ENCODE measurements around the gene NUP153.
A peak's percentile ranks its signal among the peaks of the same experiment; 100 is the strongest.
"Not testable (repeated sequence)": the region's sequence is repeated elsewhere in the genome, so short reads cannot be mapped to it uniquely, and the experiment has no call there.

NUP153 gene

DNA sequence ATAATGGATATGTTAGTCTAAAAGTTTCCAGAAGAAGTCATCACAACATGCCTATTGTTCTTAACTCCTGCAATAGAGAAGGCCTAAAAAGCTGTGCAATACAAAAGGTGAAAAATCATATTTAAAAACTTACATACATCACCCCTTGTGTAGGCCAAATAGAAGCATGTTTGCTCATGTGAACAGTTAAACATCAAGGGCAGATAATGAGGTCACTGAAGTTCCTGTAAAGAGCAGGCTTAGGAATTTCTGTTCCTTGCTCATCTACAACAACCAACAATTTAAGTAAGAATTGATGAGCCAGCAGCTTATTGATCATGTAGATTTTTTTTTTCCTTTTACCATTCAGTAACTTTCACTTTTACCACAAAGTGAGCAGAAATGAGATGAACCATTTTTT lies 7.5 kb upstream of the NUP153 start:
- DNase-seq (ENCODE audit: low read depth): peak; percentile 39

GRCh38 chr6:17712576-17712975 lies 5.9 kb upstream of the NUP153 start:
- DNase-seq (ENCODE audit: low read depth): no peak

- peak; percentile 82 for DNase-seq (ENCODE audit: low read depth)
Measured at GRCh38 chr6:17710331-17710730, 3.6 kb upstream of the NUP153 start.

DNA sequence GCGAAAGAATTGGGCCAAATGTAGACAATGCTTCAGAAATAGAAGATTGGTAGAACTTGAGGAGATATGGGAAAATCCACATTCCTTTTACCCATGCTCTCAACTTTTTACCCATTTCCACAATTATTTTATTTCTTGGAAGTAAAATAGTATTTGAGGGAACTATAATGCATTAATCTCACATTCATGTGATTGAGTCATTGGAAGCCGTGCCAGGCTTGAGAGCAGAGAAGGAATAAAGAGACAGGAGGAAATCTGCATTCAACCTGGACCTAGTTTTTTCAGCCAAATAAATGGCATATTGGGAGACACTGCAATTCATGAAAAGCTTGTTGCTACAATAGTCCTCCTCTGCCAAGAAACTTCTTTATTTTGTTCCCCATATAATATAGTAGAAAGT lies 2.8 kb upstream of the NUP153 start:
- DNase-seq (ENCODE audit: low read depth): no peak

DNA sequence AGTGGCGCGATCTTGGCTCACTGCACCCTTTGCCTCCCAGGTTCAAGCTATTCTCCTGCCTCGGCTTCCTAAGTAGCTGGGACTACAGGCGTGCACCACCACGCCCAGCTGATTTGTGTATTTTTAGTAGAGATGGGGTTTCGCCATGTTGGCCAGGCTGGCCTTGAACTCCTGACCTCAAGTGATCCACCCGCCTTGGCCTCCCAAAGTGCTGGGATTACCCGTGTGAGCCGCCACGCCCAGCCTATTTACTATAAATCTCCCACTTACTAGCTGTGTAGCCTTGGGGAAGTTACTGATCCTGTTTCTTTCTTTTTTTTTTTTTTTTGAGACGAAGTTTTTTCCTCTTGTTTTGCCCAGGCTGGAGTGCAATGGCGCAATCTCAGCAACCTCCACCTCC lies 1.3 kb upstream of the NUP153 start:
- not testable (repeated sequence) for DNase-seq (ENCODE audit: low read depth)

- DNase-seq (ENCODE audit: low read depth): no peak
Measured at GRCh38 chr6:17707371-17707651, 586 bp upstream of the NUP153 start.

GRCh38 chr6:17705778-17706579 lies 746 bp downstream of the NUP153 start:
- DNase-seq (ENCODE audit: low read depth): peak; percentile 70

GRCh38 chr6:17705428-17705777 lies 1.3 kb downstream of the NUP153 start:
- peak; percentile 74 for DNase-seq (ENCODE audit: low read depth)

DNA sequence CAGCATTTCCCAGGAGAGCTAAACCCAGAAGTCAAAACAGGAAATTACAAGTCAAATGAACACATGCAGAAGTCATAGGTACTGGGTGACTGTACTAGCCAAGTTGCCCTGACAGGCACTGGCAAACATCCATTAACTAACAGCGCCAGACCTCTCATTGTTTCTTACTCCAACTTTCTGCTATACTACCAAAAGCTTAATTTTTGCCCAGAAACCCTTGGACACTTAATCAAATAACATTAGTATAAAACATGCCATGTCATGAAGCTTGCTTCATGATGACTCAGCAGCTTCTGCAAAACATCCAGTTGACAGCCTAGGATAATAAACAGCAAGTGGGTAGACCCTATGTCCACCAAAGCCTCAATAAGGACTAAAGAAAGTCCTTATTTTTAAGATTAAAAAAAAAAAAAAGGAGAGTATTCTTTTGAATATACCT lies 3.5 kb downstream of the NUP153 start:
- DNase-seq (ENCODE audit: low read depth): peak; percentile 77

GRCh38 chr6:17700421-17701416 lies 6.0 kb downstream of the NUP153 start:
- no peak for DNase-seq (ENCODE audit: low read depth)

GRCh38 chr6:17691925-17692538 lies 14.7 kb downstream of the NUP153 start:
- no peak for DNase-seq (ENCODE audit: low read depth)

DNA sequence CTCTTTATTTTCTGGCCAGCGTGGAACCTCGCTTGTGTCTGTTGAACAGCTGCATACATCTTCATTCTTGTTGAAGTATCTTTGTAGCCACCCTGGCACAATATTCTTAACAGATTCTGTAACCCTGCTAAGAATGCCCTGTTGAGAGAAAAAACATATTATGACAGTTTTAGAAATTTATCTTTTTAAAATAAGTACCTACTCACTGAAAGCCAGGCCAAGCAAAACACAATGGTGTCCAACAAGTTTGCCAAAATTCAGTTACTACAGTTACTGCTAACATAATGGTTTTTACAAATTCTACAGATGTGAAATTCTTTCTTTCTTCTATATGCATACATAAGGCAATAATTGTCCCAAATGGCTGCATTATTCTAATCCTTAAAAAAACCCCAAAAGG lies 18.2 kb downstream of the NUP153 start:
- no peak for DNase-seq (ENCODE audit: low read depth)

DNA sequence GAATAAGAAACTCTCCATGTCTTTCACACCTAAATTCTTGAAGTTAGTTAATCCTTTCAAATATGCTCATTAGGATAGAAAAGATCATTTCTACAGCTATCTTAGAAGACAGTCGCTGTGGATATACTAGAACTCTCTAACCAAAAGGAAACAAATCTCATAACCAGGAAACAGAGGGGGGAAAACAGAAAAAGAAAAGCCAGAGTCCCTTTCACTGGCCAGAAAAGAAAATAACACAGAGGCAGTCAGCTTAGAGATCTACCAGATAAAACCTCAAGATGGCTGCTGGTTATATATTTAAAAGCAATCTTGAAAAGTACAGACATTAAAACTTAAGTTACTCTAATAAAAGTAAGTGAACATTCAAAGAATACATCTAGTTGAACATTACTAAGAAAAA lies 19.6 kb downstream of the NUP153 start:
- DNase-seq (ENCODE audit: low read depth): no peak

DNA sequence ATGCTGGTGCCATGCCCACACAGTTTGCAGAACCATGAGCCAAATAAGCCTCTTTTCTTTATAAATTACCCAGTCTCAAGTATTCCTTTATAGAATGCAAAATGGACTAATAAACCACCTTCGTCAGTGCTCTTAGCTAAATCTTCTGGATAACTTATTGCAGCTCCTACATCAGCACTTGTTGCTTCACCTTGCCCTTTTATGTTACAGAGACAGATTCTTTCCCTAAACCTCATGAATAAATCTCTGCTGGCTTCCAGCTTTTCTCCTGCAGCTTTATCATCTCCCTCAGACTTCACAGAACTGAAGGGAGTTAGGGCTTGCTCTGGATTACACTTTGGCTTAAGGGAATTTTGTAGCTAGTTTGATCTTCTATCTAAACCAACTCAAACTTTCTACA lies 22.6 kb downstream of the NUP153 start:
- DNase-seq (ENCODE audit: low read depth): no peak

DNA sequence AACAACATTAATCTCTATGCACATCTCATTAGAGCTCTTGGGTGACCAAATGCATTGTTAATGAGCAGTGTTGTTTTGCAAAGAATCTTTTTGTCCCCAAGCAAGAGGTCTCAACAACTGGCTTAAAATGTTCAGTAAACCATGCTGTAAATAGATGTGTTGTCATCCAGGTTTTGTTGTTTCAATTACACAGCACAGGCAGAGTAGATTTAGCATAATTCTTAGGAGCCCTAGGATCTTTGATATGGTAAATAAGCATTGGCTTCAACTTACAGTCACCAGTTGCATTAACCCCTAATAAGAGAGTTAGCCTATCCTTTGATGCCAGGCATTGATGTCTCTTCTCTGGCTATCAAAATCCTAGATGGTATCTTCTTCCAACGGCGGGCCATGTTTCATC lies 23.3 kb downstream of the NUP153 start:
- DNase-seq (ENCODE audit: low read depth): no peak

GRCh38 chr6:17679726-17680125 lies 27.0 kb downstream of the NUP153 start:
- DNase-seq (ENCODE audit: low read depth): no peak

DNA sequence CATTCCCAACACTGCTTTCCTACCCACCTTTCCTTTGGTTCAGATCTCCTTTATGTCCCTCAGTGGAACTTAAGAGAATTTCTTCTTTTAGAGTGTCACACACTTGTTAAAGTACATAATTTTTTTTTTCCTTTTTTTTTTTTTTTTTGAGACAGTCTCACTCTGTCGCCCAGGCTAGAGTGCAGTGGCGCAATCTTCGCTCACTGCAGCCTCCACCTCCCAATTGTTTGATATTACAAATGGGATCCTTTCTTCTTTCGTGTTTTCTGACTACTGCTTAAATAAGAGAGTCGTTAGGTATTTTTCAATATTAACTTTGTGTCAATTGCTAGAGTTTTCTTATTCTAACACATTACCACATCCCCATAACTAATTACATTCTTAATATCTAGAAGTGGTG lies 29.1 kb downstream of the NUP153 start:
- DNase-seq (ENCODE audit: low read depth): no peak

DNA sequence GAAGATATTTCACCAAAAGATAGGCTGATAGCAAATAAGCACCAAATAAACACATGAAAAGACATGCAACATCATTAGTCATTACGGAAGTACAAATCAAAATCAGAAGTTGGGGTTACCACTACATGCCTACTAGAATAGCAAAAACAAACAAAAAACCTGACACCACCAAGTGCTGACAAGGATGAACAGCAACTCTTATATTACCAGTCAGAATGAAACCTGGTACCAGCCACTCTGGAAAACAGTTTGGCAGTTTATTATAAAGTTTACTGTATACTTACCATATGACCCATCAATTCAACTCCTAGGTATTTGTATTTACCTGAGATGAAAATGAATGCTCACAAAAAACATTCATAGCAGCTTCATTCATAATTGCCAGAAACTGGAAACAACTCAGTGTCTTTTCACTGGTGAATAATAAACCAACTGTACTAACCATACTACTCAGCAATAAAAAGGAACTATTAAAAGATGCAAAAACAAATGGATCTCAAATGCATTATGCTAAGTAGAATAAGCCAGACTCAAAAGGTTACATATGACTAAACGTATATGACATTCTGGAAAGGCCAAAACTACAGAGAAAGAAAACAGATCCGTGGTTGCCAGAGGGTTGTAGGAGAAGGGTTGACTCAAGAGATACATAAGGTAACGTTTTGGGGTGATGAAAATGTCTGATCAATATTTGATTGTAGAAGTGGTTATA lies 33.0 kb downstream of the NUP153 start:
- DNase-seq (ENCODE audit: low read depth): peak; percentile 43

DNA sequence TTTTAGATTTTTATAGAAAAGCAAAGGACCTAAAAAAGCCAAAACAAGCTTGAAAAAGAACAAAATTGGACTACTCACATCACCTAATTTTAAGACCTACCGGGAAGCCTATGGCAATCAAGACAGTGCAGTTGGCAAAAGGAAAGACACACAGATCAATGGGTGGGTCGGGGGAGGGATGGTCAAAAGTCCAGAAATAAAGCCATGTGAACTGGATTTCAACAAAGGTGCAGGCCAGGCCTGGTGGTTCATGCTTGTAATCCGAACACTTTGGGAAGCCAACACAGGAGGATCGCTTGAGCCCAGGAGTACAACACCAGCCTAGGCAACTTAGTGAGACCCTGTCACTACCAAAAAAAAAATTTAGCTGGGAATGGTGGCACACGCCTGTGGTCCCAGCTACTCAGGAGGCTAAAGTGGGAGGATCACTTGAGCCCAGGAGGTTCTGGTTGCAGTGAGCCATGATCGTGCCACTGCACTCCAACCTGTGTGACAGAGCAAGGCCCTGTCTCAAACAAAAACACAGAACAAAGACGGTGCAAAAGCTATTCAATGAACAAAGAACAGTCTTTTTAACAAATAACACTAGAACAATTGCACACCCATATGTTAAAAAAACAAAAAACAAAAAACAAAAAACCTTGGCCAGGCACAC lies 34.5 kb downstream of the NUP153 start:
- DNase-seq (ENCODE audit: low read depth): no peak

- no peak for DNase-seq (ENCODE audit: low read depth)
Measured at GRCh38 chr6:17666646-17667045, 40.1 kb downstream of the NUP153 start.

- DNase-seq (ENCODE audit: low read depth): no peak
Measured at GRCh38 chr6:17665132-17665531, 41.6 kb downstream of the NUP153 start.

GRCh38 chr6:17663226-17663625 lies 43.5 kb downstream of the NUP153 start:
- DNase-seq (ENCODE audit: low read depth): no peak

Measured in iris pigment epithelial cell (primary cell).